A549 (cell line): ENCODE data around the gene ZNF384. TPM values are rescaled to one million over a fixed set of nuclear protein-coding genes. Genes with fewer than 3 reads are reported as not detected.

ENCODE experiments used
- BHLHE40 ChIP-seq: IDR thresholded peaks from 2 replicates; pipeline ENCODE4 v1.6.1; 2012; ENCODE audit warnings: low read depth, low read length, inconsistent platforms
- CBX2 ChIP-seq: fragments of 200-600 bp; sonication (generic); IDR thresholded peaks from 2 replicates; pipeline ENCODE4 v1.6.1; 2016; ENCODE audit warnings: low read depth, mild to moderate bottlenecking, borderline replicate concordance
- CHD2 ChIP-seq: fragments of 150-350 bp; IDR thresholded peaks from 2 replicates; pipeline ENCODE4 v1.6.1; 2014; ENCODE audit warnings: low read length; ENCODE audit not compliant: partially characterized antibody
- CTCF ChIP-seq: fragments of >200 bp; sonication (Bioruptor Twin); formaldehyde crosslinking; IDR thresholded peaks from 3 replicates; pipeline ENCODE4 v1.5.1; 2016
- EHMT2 ChIP-seq: fragments of 200-600 bp; sonication (generic); IDR thresholded peaks from 2 replicates; pipeline ENCODE4 v1.6.1; 2016; ENCODE audit warnings: antibody characterized with exemption, low read depth, mild to moderate bottlenecking, moderate library complexity
- ESRRA ChIP-seq: fragments of 150-350 bp; IDR thresholded peaks from 2 replicates; pipeline ENCODE4 v1.6.1; 2014; ENCODE audit warnings: mild to moderate bottlenecking, low read length, borderline replicate concordance
- FOXS1 ChIP-seq: fragments of 250-450 bp; sonication (Bioruptor Pico); IDR thresholded peaks from 2 replicates; pipeline ENCODE4 v1.5.0; 2020; ENCODE audit warnings: mild to moderate bottlenecking, moderate library complexity
- HEYL ChIP-seq: fragments of 250-450 bp; sonication (Bioruptor Pico); IDR thresholded peaks from 2 replicates; pipeline ENCODE4 v1.8.0; 2021; ENCODE audit warnings: mild to moderate bottlenecking, moderate library complexity
- HMGXB4 ChIP-seq: fragments of 250-450 bp; sonication (Bioruptor Pico); IDR thresholded peaks from 2 replicates; pipeline ENCODE4 v1.5.0; 2021; ENCODE audit warnings: mild to moderate bottlenecking, moderate library complexity, borderline replicate concordance
- HOXA7 ChIP-seq: fragments of 250-450 bp; sonication (Bioruptor Pico); IDR thresholded peaks from 2 replicates; pipeline ENCODE4 v1.5.0; 2020; ENCODE audit warnings: mild to moderate bottlenecking, moderate library complexity
- JUN ChIP-seq, 2 experiments: fragments of >200 bp; sonication (Bioruptor Twin); formaldehyde crosslinking; IDR thresholded peaks; 2 replicates in 1 of 2; 3 replicates in 1 of 2; pipeline ENCODE4 v1.6.1; 2016 to 2017
- JUNB ChIP-seq: fragments of >200 bp; sonication (Bioruptor Twin); formaldehyde crosslinking; IDR thresholded peaks from 2 replicates; pipeline ENCODE4 v1.6.1; 2016
- NFE2L2 ChIP-seq: fragments of 150-350 bp; conservative IDR thresholded peaks from 2 replicates; pipeline ENCODE4 v1.6.1; 2014; ENCODE audit warnings: low read length
- PBX3 ChIP-seq: IDR thresholded peaks from 2 replicates; pipeline ENCODE4 v1.6.1; 2012
- PHF8 ChIP-seq: fragments of 200-600 bp; sonication (generic); IDR thresholded peaks from 2 replicates; pipeline ENCODE4 v1.6.1; 2016; ENCODE audit warnings: low read depth, mild to moderate bottlenecking, antibody characterized with exemption, moderate library complexity, borderline replicate concordance
- RAD21 ChIP-seq, 2 experiments: fragments of >200 bp in 1 of 2; sonication (Bioruptor Twin) in 1 of 2; formaldehyde crosslinking in 1 of 2; IDR thresholded peaks in 1 of 2; conservative IDR thresholded peaks in 1 of 2; 2 replicates in 1 of 2; 3 replicates in 1 of 2; pipeline ENCODE4 v1.6.1; 2012 to 2018; ENCODE audit warnings: inconsistent platforms in 1 of 2
- REST ChIP-seq: fragments of 200-600 bp; sonication (generic); IDR thresholded peaks from 2 replicates; pipeline ENCODE4 v1.6.1; 2016; ENCODE audit warnings: antibody characterized with exemption, mild to moderate bottlenecking, moderate library complexity
- RNF2 ChIP-seq: fragments of 200-600 bp; sonication (generic); IDR thresholded peaks from 2 replicates; pipeline ENCODE4 v1.6.1; 2016; ENCODE audit warnings: low read depth, mild to moderate bottlenecking, antibody characterized with exemption, moderate library complexity, borderline replicate concordance
- SMC3 ChIP-seq: fragments of >200 bp; sonication (Bioruptor Twin); formaldehyde crosslinking; IDR thresholded peaks from 3 replicates; pipeline ENCODE4 v1.6.1; 2018; ENCODE audit warnings: inconsistent platforms
- SREBF2 ChIP-seq: fragments of 450-650 bp; IDR thresholded peaks from 2 replicates; pipeline ENCODE4 v1.6.1; 2014; ENCODE audit warnings: mild to moderate bottlenecking, moderate library complexity
- TFCP2L1 ChIP-seq: fragments of 250-450 bp; sonication (Bioruptor Pico); IDR thresholded peaks from 2 replicates; pipeline ENCODE4 v1.5.0; 2021; ENCODE audit warnings: mild to moderate bottlenecking
- USF2 ChIP-seq: fragments of 450-650 bp; IDR thresholded peaks from 2 replicates; pipeline ENCODE4 v1.6.1; 2014; ENCODE audit warnings: antibody characterized with exemption
- ZC3H11A ChIP-seq: fragments of 450-650 bp; IDR thresholded peaks from 2 replicates; pipeline ENCODE4 v1.6.1; 2014; ENCODE audit warnings: antibody characterized with exemption, mild to moderate bottlenecking
- ZFP36 ChIP-seq: fragments of 450-650 bp; IDR thresholded peaks from 2 replicates; pipeline ENCODE4 v1.6.1; 2014; ENCODE audit warnings: borderline replicate concordance; ENCODE audit not compliant: partially characterized antibody
- polyA plus RNA-seq, 4 experiments: library from polyadenylated mRNA; depleted of rRNA in 3 of 4; stranded (reverse); fragments of >200 nt; fragmentation: RNase III in 1 of 4; extraction: RNeasy Plus Mini Kit Qiagen cat#74134 plus additional on column Dnase treatment in 1 of 4; gene quantifications; 2 replicates in 3 of 4; 3 replicates in 1 of 4; pipeline ENCODE4 v1.2.3, GENCODE V29; 2011 to 2017

Gene ZNF384
- polyA plus RNA-seq, 2 of the 4 experiments (the other 2 are of a cell fraction) = 59.6 to 79.8 TPM

- TF ChIP-seq REST = no peak
- TF ChIP-seq TFCP2L1 = no peak; the same call in 1 of the 2 replicates
- peak; percentile 68 for TF ChIP-seq ZFP36
- no peak for TF ChIP-seq SREBF2
- TF ChIP-seq USF2 = no peak
- TF ChIP-seq HOXA7 (CRISPR knock-in tag) = 0 out of 2 replicates have a peak, but pooled peaks have one; percentile 71
- TF ChIP-seq CBX2 = no peak
- peak; percentile 51; the same call in 1 of the 2 replicates for TF ChIP-seq HEYL (CRISPR knock-in tag)
- no peak for TF ChIP-seq SMC3
- TF ChIP-seq HMGXB4 (CRISPR knock-in tag) = peak; percentile 75; the same call in 1 of the 2 replicates
- TF ChIP-seq PHF8 = 0 out of 2 replicates have a peak, but pooled peaks have one; percentile 24
- TF ChIP-seq ESRRA = 0 out of 2 replicates have a peak, but pooled peaks have one; percentile 30
- no peak for TF ChIP-seq RNF2
- TF ChIP-seq BHLHE40 = no peak
- no peak for TF ChIP-seq RAD21 (conservative IDR thresholded peaks at IDR 0.05 in 1 of 2, IDR thresholded peaks at IDR 0.05 in 1 of 2)
- TF ChIP-seq ZC3H11A = no peak
- no peak for TF ChIP-seq JUNB
- peak; percentile 33 to 90; a peak in 4 of 5 replicates for TF ChIP-seq JUN (IDR thresholded peaks at IDR 0.05)
- peak; percentile 71; the same call in 1 of the 2 replicates for TF ChIP-seq PBX3
- no peak for TF ChIP-seq NFE2L2
- TF ChIP-seq CTCF = no peak
- peak; percentile 76; the same call in 1 of the 2 replicates for TF ChIP-seq FOXS1
- no peak; the same call in 1 of the 2 replicates for TF ChIP-seq EHMT2
- no peak for TF ChIP-seq CHD2
These were observed 26.1 kb downstream of the ZNF384 start, which contains the start of gene ING4 (continued) for GRCh38 chr12:6662906-6663742.
